Measurements from ENCODE around the gene CENPA. TPM values are rescaled to one million over a fixed set of nuclear protein-coding genes. Genes with fewer than 3 reads are reported as not detected.

The CENPA gene
- total and polyA plus RNA-seq, 2 donors (not counting 1 experiment from before 2014, with no cell fraction given) = 6.1 to 9.7 TPM

- Histone ChIP-seq H3K4me3 (replicated peaks in 1 of 4; ENCODE audit: control extremely low read depth in 1 of 4, insufficient read depth in 1 of 4, low read depth in 3 of 4, low read length in 4 of 4) (no peak overlapping the region), H2AFZ (ENCODE audit: low read length) (no peak overlapping the region), H3K4me2 (ENCODE audit: extremely low read depth, insufficient read depth, low read length) (no peak overlapping the region), H3K36me3 (ENCODE audit: control insufficient read depth, insufficient read depth, low read length) (peaks cover 7% of the 10 kb centered on the region), H3K4me1 (ENCODE audit: control insufficient read depth, extremely low read depth, insufficient read depth, low read length) (peaks cover 19% of the 10 kb centered on the region), H3K9ac (ENCODE audit: insufficient read depth, low read length) (no peak overlapping the region), H4K20me1 (ENCODE audit: control insufficient read depth, extremely low read depth, insufficient read depth, low read length) (no peaks in the 10 kb centered on the region), H3K79me2 (ENCODE audit: control insufficient read depth, insufficient read depth, low read length) (peaks cover 66% of the 10 kb centered on the region), H3K27ac (ENCODE audit: insufficient read depth, low read length) (no peak overlapping the region), H3K9me3 (ENCODE audit: control insufficient read depth, insufficient read depth, low read depth, low read length) (no peaks in the 10 kb centered on the region), H3K27me3 (ENCODE audit: control insufficient read depth, insufficient read depth, low read length) (no peaks in the 10 kb centered on the region)
- TF ChIP-seq CTCF (conservative IDR thresholded peaks at IDR 0.05 in 1 of 2, IDR thresholded peaks at IDR 0.05 in 1 of 2; ENCODE audit: low read depth in 1 of 2, low read length in 2 of 2) (no peak), EZH2 (IDR thresholded peaks at IDR 0.05; ENCODE audit: low read length, missing control alignments) (no peak)
- no peak for DNase-seq (ENCODE audit: low read depth in 2 of 2)
These were observed 18.7 kb upstream of the CENPA start for GRCh38 chr2:26767129-26767528.

- Histone ChIP-seq H3K4me2 (ENCODE audit: extremely low read depth, insufficient read depth, low read length) (no peak overlapping the region), H3K9ac (ENCODE audit: insufficient read depth, low read length) (no peak overlapping the region), H3K36me3 (ENCODE audit: control insufficient read depth, insufficient read depth, low read length) (peaks cover 7% of the 10 kb centered on the region), H3K79me2 (ENCODE audit: control insufficient read depth, insufficient read depth, low read length) (peaks cover 67% of the 10 kb centered on the region), H3K27ac (ENCODE audit: insufficient read depth, low read length) (no peak overlapping the region), H3K4me1 (ENCODE audit: control insufficient read depth, extremely low read depth, insufficient read depth, low read length) (peaks cover 25% of the 10 kb centered on the region), H3K27me3 (ENCODE audit: control insufficient read depth, insufficient read depth, low read length) (no peaks in the 10 kb centered on the region), H2AFZ (ENCODE audit: low read length) (no peak overlapping the region), H4K20me1 (ENCODE audit: control insufficient read depth, extremely low read depth, insufficient read depth, low read length) (no peaks in the 10 kb centered on the region), H3K4me3 (replicated peaks in 1 of 4; ENCODE audit: control extremely low read depth in 1 of 4, insufficient read depth in 1 of 4, low read depth in 3 of 4, low read length in 4 of 4) (no peak overlapping the region), H3K9me3 (ENCODE audit: control insufficient read depth, insufficient read depth, low read depth, low read length) (no peaks in the 10 kb centered on the region)
- TF ChIP-seq EZH2 (IDR thresholded peaks at IDR 0.05; ENCODE audit: low read length, missing control alignments) = no peak
- TF ChIP-seq CTCF (conservative IDR thresholded peaks at IDR 0.05 in 1 of 2, IDR thresholded peaks at IDR 0.05 in 1 of 2; ENCODE audit: low read depth in 1 of 2, low read length in 2 of 2) = no peak
- no peak for DNase-seq (ENCODE audit: low read depth in 2 of 2)
These were observed 17.9 kb upstream of the CENPA start for GRCh38 chr2:26767894-26768487.

- H2AFZ ChIP-seq (ENCODE audit: low read length) = no peak overlapping the region
- TF ChIP-seq CTCF (conservative IDR thresholded peaks at IDR 0.05 in 1 of 2, IDR thresholded peaks at IDR 0.05 in 1 of 2; ENCODE audit: low read depth in 1 of 2, low read length in 2 of 2) (no peak), EZH2 (IDR thresholded peaks at IDR 0.05; ENCODE audit: low read length, missing control alignments) (no peak)
- no peak overlapping the region for H3K4me3 ChIP-seq (replicated peaks in 1 of 4; ENCODE audit: control extremely low read depth in 1 of 4, insufficient read depth in 1 of 4, low read depth in 3 of 4, low read length in 4 of 4)
- no peak for DNase-seq (ENCODE audit: low read depth in 2 of 2)
- H3K27ac ChIP-seq (ENCODE audit: insufficient read depth, low read length) = no peak overlapping the region
- H3K9me3 ChIP-seq (ENCODE audit: control insufficient read depth, insufficient read depth, low read depth, low read length) = no peaks in the 10 kb centered on the region
- no peaks in the 10 kb centered on the region for H4K20me1 ChIP-seq (ENCODE audit: control insufficient read depth, extremely low read depth, insufficient read depth, low read length)
- peaks cover 7% of the 10 kb centered on the region for H3K36me3 ChIP-seq (ENCODE audit: control insufficient read depth, insufficient read depth, low read length)
- no peak overlapping the region for H3K4me2 ChIP-seq (ENCODE audit: extremely low read depth, insufficient read depth, low read length)
- peaks cover 67% of the 10 kb centered on the region for H3K79me2 ChIP-seq (ENCODE audit: control insufficient read depth, insufficient read depth, low read length)
- H3K27me3 ChIP-seq (ENCODE audit: control insufficient read depth, insufficient read depth, low read length) = no peaks in the 10 kb centered on the region
- H3K4me1 ChIP-seq (ENCODE audit: control insufficient read depth, extremely low read depth, insufficient read depth, low read length) = peaks cover 26% of the 10 kb centered on the region
- no peak overlapping the region for H3K9ac ChIP-seq (ENCODE audit: insufficient read depth, low read length)
These were observed 17.1 kb upstream of the CENPA start for GRCh38 chr2:26768759-26769088.

Data from fibroblast of lung (primary cell).